Right atrium auricular region (tissue), 2 donors: Measurements from ENCODE around the gene PRKRIP1. TPM values are rescaled to one million over a fixed set of nuclear protein-coding genes. Genes with fewer than 3 reads are reported as not detected.

Experiments used
- DNase-seq: peaks from one replicate; pipeline ENCODE4 v3.0.0-alpha.2; 2019; ENCODE audit warnings: low spot score
- H3K27ac ChIP-seq, 2 donors: fragments of 200-600 bp; sonication (generic); 1 replicate in 1 of 2; 2 replicates in 1 of 2; pipeline ENCODE4 v1.5.1; 2016 to 2019
- H3K27me3 ChIP-seq, 2 donors: fragments of 200-600 bp; sonication (generic); one replicate each; pipeline versions ENCODE4 v1.5.1 to v1.6.0; 2017 to 2019
- H3K36me3 ChIP-seq: fragments of 200-600 bp; sonication (generic); one replicate; pipeline ENCODE4 v1.5.1; 2016
- H3K4me1 ChIP-seq, 2 donors: fragments of 200-600 bp; sonication (generic); one replicate each; pipeline versions ENCODE4 v1.5.1 to v1.6.0; 2017 to 2019
- H3K4me3 ChIP-seq, 2 donors: fragments of 200-600 bp; sonication (generic); 1 replicate in 1 of 2; 2 replicates in 1 of 2; pipeline ENCODE4 v1.5.1; 2017 to 2019; ENCODE audit warnings: mild to moderate bottlenecking in 1 of 2, moderate library complexity in 1 of 2
- H3K9me3 ChIP-seq, 2 donors: fragments of 200-600 bp; sonication (generic); one replicate each; pipeline ENCODE4 v1.5.1; 2019
- CTCF ChIP-seq, 2 donors: fragments of 200-600 bp; sonication (generic); IDR thresholded peaks; one replicate each; pipeline ENCODE4 v1.5.1; 2019; ENCODE audit warnings: antibody characterized with exemption in 2 of 2
- total RNA-seq, 2 donors: library from RNA; depleted of rRNA; stranded (reverse); fragments of >200 nt; gene quantifications; one replicate each; pipeline ENCODE4 v1.1.0, GENCODE V29; 2016

The PRKRIP1 gene
- total RNA-seq, 2 donors from 2014 or later, result 9.6 to 9.8 TPM

- no peaks in the 10 kb centered on the region for H3K27me3 ChIP-seq
- H3K4me3 ChIP-seq, result no peak overlapping the region
- no peaks in the 10 kb centered on the region for H3K4me1 ChIP-seq
- H3K27ac ChIP-seq, result no peak overlapping the region
- H3K36me3 ChIP-seq, result peaks cover 37% of the 10 kb centered on the region
- H3K9me3 ChIP-seq, result no peaks in the 10 kb centered on the region
- no peak for DNase-seq
- TF ChIP-seq CTCF (IDR thresholded peaks at IDR 0.05), result no peak
These were observed 30.3 kb downstream of the PRKRIP1 start for GRCh38 chr7:102426268-102427018.

GRCh38 chr7:102427019-102427405 is 30.8 kb downstream of the PRKRIP1 start:
- Histone ChIP-seq H3K4me3 (no peak overlapping the region), H3K36me3 (peaks cover 32% of the 10 kb centered on the region), H3K9me3 (no peaks in the 10 kb centered on the region), H3K27me3 (no peaks in the 10 kb centered on the region), H3K4me1 (no peaks in the 10 kb centered on the region), H3K27ac (no peak overlapping the region)
- DNase-seq, result no peak
- TF ChIP-seq CTCF (IDR thresholded peaks at IDR 0.05), result no peak

- Histone ChIP-seq H3K4me3 (no peak overlapping the region), H3K9me3 (no peaks in the 10 kb centered on the region), H3K27ac (no peak overlapping the region), H3K27me3 (no peaks in the 10 kb centered on the region), H3K4me1 (peaks cover 0 to 14% of the 10 kb centered on the region in 2 donors), H3K36me3 (peaks cover 30% of the 10 kb centered on the region)
- no peak for TF ChIP-seq CTCF (IDR thresholded peaks at IDR 0.05)
- DNase-seq, result no peak
These were observed 33.2 kb downstream of the PRKRIP1 start for GRCh38 chr7:102429141-102429899.

- Histone ChIP-seq H3K27ac (no peak overlapping the region), H3K9me3 (no peaks in the 10 kb centered on the region), H3K4me1 (peaks cover 0 to 18% of the 10 kb centered on the region in 2 donors), H3K27me3 (no peaks in the 10 kb centered on the region), H3K4me3 (no peak overlapping the region), H3K36me3 (peaks cover 9% of the 10 kb centered on the region)
- TF ChIP-seq CTCF (IDR thresholded peaks at IDR 0.05), result no peak
- DNase-seq, result no peak
These were observed 35.6 kb downstream of the PRKRIP1 start for GRCh38 chr7:102431617-102432298.

- no peak for DNase-seq
- H3K9me3 ChIP-seq, result no peaks in the 10 kb centered on the region
- H3K36me3 ChIP-seq, result peaks cover under 1% of the 10 kb centered on the region
- peak overlapping the region; percentile 66 for H3K27ac ChIP-seq
- peak overlapping the region; percentile 66 to 85 for H3K4me3 ChIP-seq
- H3K4me1 ChIP-seq, result peaks cover 0 to 18% of the 10 kb centered on the region in 2 donors
- no peak for TF ChIP-seq CTCF (IDR thresholded peaks at IDR 0.05)
- no peaks in the 10 kb centered on the region for H3K27me3 ChIP-seq
These were observed 36.5 kb downstream of the PRKRIP1 start for GRCh38 chr7:102432442-102433218.
